H1 (cell line): ENCODE results near the gene ABHD6. TPM values are rescaled to one million over a fixed set of nuclear protein-coding genes. Genes with fewer than 3 reads are reported as not detected.

Experiments
- CTCF ChIA-PET: fragments of 300-600 bp; sonication (Branson Sonifier 250); formaldehyde crosslinking; loops from one replicate; lab custom pipeline; 2021; ENCODE audit not compliant: partially characterized antibody; lab: Charles Lee
- POLR2A ChIA-PET: fragments of 300-600 bp; sonication (Branson Sonifier 250); formaldehyde crosslinking; loops from one replicate; lab custom pipeline; 2021; ENCODE audit warnings: inconsistent platforms; ENCODE audit not compliant: partially characterized antibody; lab: Charles Lee
- DNase-seq, 2 experiments: peaks; one replicate each; pipeline versions ENCODE4 v3.0.0 to v3.0.0-alpha.2; 2010 to 2022; ENCODE audit warnings: low spot score in 2 of 2, low read depth in 1 of 2, mixed read lengths in 1 of 2
- FAIRE-seq: peaks from 2 replicates; lab custom pipeline; 2011; peaks lifted over from hg19 to GRCh38; lab: Jason Lieb, UNC
- H2AFZ ChIP-seq: 2 replicates; pipeline ENCODE4 v1.8.1; 2012; ENCODE audit warnings: low read length, inconsistent platforms
- H2AK5ac ChIP-seq: 2 replicates; pipeline ENCODE4 v1.6.1; 2013; ENCODE audit warnings: low read depth, low read length
- H2BK120ac ChIP-seq: replicated peaks from 2 replicates; pipeline ENCODE3; 2013; ENCODE audit warnings: low read depth, low read length, inconsistent platforms
- H2BK12ac ChIP-seq: 2 replicates; pipeline ENCODE4 v1.6.1; 2013; ENCODE audit warnings: low read depth, low read length
- H2BK15ac ChIP-seq: 2 replicates; pipeline ENCODE4 v1.6.1; 2013; ENCODE audit warnings: low read length
- H2BK20ac ChIP-seq: 2 replicates; pipeline ENCODE4 v1.6.1; 2013; ENCODE audit warnings: low read length
- H2BK5ac ChIP-seq: 2 replicates; pipeline ENCODE4 v1.6.1; 2013; ENCODE audit warnings: low read depth, low read length
- H3K14ac ChIP-seq: 2 replicates; pipeline ENCODE4 v1.6.1; 2013; ENCODE audit warnings: inconsistent platforms; ENCODE audit not compliant: insufficient read length
- H3K18ac ChIP-seq: 2 replicates; pipeline ENCODE4 v1.6.1; 2013; ENCODE audit warnings: low read length; ENCODE audit errors: extremely low read depth
- H3K23ac ChIP-seq: 2 replicates; pipeline ENCODE4 v1.6.1; 2013; ENCODE audit warnings: inconsistent platforms; ENCODE audit not compliant: insufficient read length
- H3K23me2 ChIP-seq: 2 replicates; pipeline ENCODE4 v1.6.1; 2013; ENCODE audit warnings: low read depth, low read length
- H3K27ac ChIP-seq: 2 replicates; pipeline ENCODE4 v1.6.1; 2011; ENCODE audit warnings: low read depth, low read length, inconsistent platforms
- H3K27me3 ChIP-seq, 4 experiments: replicated peaks in 1 of 4; 1 replicate in 1 of 4; 2 replicates in 3 of 4; pipeline versions ENCODE4 v1.6.1 to v1.8.1; 2011 to 2013; ENCODE audit warnings: low read length in 3 of 4, mild to moderate bottlenecking in 3 of 4, inconsistent platforms in 2 of 4, mixed read lengths in 2 of 4, moderate library complexity in 1 of 4; ENCODE audit not compliant: control insufficient read depth in 3 of 4, insufficient read depth in 3 of 4; ENCODE audit errors: extremely low read depth in 1 of 4
- H3K36me3 ChIP-seq, 4 experiments: 2 replicates each; pipeline versions ENCODE4 v1.6.1 to v1.8.1; 2011 to 2013; ENCODE audit warnings: mild to moderate bottlenecking in 4 of 4, low read length in 3 of 4, moderate library complexity in 2 of 4, control low read depth in 1 of 4, inconsistent platforms in 1 of 4; ENCODE audit not compliant: insufficient read depth in 4 of 4, control insufficient read depth in 2 of 4
- H3K4ac ChIP-seq: replicated peaks from 2 replicates; pipeline ENCODE3; 2013; ENCODE audit warnings: low read length, low read depth, mixed read lengths, inconsistent platforms; ENCODE audit not compliant: insufficient read length
- H3K4me1 ChIP-seq, 4 experiments: replicated peaks in 1 of 4; 1 replicate in 1 of 4; 2 replicates in 3 of 4; pipeline versions ENCODE4 v1.6.1 to v1.8.1; 2011 to 2013; ENCODE audit warnings: low read length in 3 of 4, inconsistent platforms in 2 of 4, mixed read lengths in 1 of 4; ENCODE audit not compliant: insufficient read depth in 4 of 4, control insufficient read depth in 3 of 4
- H3K4me2 ChIP-seq, 2 experiments: 2 replicates each; pipeline versions ENCODE4 v1.6.1 to v1.8.1; 2011 to 2013; ENCODE audit warnings: low read depth in 2 of 2, low read length in 2 of 2, control low read depth in 1 of 2, inconsistent platforms in 1 of 2, mild to moderate bottlenecking in 1 of 2; ENCODE audit not compliant: insufficient read depth in 1 of 2
- H3K4me3 ChIP-seq, 4 experiments: fragments of 200-600, 300-600 bp in 1 of 4; sonication (generic), shearing (Covaris generic), sonication (Bioruptor Twin) in 1 of 4; 2 replicates each; pipeline versions ENCODE4 v1.5.1 to v1.8.1; 2011 to 2016; ENCODE audit warnings: low read length in 4 of 4, low read depth in 3 of 4, control low read depth in 2 of 4, inconsistent platforms in 2 of 4, mild to moderate bottlenecking in 2 of 4, mixed read lengths in 1 of 4, moderate library complexity in 1 of 4; ENCODE audit not compliant: insufficient read depth in 2 of 4; ENCODE audit errors: extremely low read depth in 1 of 4
- H3K56ac ChIP-seq: replicated peaks from 2 replicates; pipeline ENCODE3; 2013; ENCODE audit warnings: low read depth, mild to moderate bottlenecking, mixed read lengths, low read length, inconsistent platforms; ENCODE audit not compliant: insufficient read length
- H3K79me1 ChIP-seq: 2 replicates; pipeline ENCODE4 v1.6.1; 2013; ENCODE audit warnings: low read depth, low read length, control low read depth
- H3K79me2 ChIP-seq, 2 experiments: 2 replicates each; pipeline versions ENCODE4 v1.6.1 to v1.8.1; 2012 to 2013; ENCODE audit warnings: low read length in 2 of 2, mild to moderate bottlenecking in 2 of 2, inconsistent platforms in 1 of 2; ENCODE audit not compliant: insufficient read depth in 2 of 2, control insufficient read depth in 1 of 2
- H3K9ac ChIP-seq, 4 experiments: replicated peaks in 1 of 4; 1 replicate in 1 of 4; 2 replicates in 3 of 4; pipeline versions ENCODE4 v1.6.1 to v1.8.1; 2011 to 2013; ENCODE audit warnings: low read depth in 3 of 4, low read length in 3 of 4, control low read depth in 2 of 4, mild to moderate bottlenecking in 2 of 4, moderate library complexity in 2 of 4, inconsistent platforms in 1 of 4; ENCODE audit errors: extremely low read depth in 1 of 4
- H3K9me3 ChIP-seq, 2 experiments: 2 replicates each; pipeline versions ENCODE4 v1.6.1 to v1.8.1; 2012 to 2013; ENCODE audit warnings: mild to moderate bottlenecking in 2 of 2, moderate library complexity in 2 of 2, control low read depth in 1 of 2, inconsistent platforms in 1 of 2, low read depth in 1 of 2, low read length in 1 of 2, mixed read lengths in 1 of 2; ENCODE audit not compliant: insufficient read depth in 2 of 2
- H4K20me1 ChIP-seq, 2 experiments: replicated peaks in 1 of 2; 2 replicates each; pipeline versions ENCODE3 to v1.8.1; 2011 to 2013; ENCODE audit warnings: inconsistent platforms in 2 of 2, low read length in 2 of 2, mild to moderate bottlenecking in 1 of 2; ENCODE audit not compliant: insufficient read depth in 2 of 2, control insufficient read depth in 1 of 2
- H4K5ac ChIP-seq: 2 replicates; pipeline ENCODE4 v1.6.1; 2013; ENCODE audit warnings: low read length, low read depth, mixed read lengths, inconsistent platforms; ENCODE audit not compliant: insufficient read length
- H4K8ac ChIP-seq: 2 replicates; pipeline ENCODE4 v1.8.0; 2013; ENCODE audit warnings: mild to moderate bottlenecking, moderate library complexity, low read length, inconsistent platforms; ENCODE audit not compliant: insufficient read depth; ENCODE audit errors: extremely low read depth
- H4K91ac ChIP-seq: replicated peaks from 2 replicates; pipeline ENCODE3; 2013; ENCODE audit warnings: low read length, mixed read lengths, inconsistent platforms; ENCODE audit not compliant: insufficient read length
- BACH1 ChIP-seq: IDR thresholded peaks from 2 replicates; pipeline ENCODE4 v1.6.1; 2012; ENCODE audit warnings: low read length, improper control_type of control experiment
- GABPA ChIP-seq: IDR thresholded peaks from 2 replicates; pipeline ENCODE4 v1.6.1; 2011; ENCODE audit warnings: mild to moderate bottlenecking, low read length, moderate library complexity, borderline replicate concordance; ENCODE audit not compliant: insufficient read depth
- KDM5A ChIP-seq: fragments of 200-600 bp; IDR thresholded peaks from 2 replicates; pipeline ENCODE4 v1.7.1; 2012; ENCODE audit warnings: mild to moderate bottlenecking, low read length, inconsistent platforms, mixed read lengths
- SP2 ChIP-seq: IDR thresholded peaks from 2 replicates; pipeline ENCODE4 v1.6.1; 2012; ENCODE audit warnings: mild to moderate bottlenecking, low read length, inconsistent platforms
- SRF ChIP-seq: IDR thresholded peaks from 2 replicates; pipeline ENCODE4 v1.6.1; 2011; ENCODE audit warnings: mild to moderate bottlenecking, low read depth, low read length, moderate library complexity
- TAF1 ChIP-seq: IDR thresholded peaks from 2 replicates; pipeline ENCODE4 v1.6.1; 2011; ENCODE audit warnings: mild to moderate bottlenecking, low read depth, low read length
- WGBS, 2 experiments: shearing (Covaris generic) in 1 of 2; methylation state at CpG; one replicate each; pipeline versions ENCODE4 v1.1.6 to v1.1.7; 2013 to 2015; ENCODE audit warnings: low lambda C conversion rate in 2 of 2, mixed read lengths in 2 of 2, inconsistent platforms in 1 of 2, low coverage in 1 of 2, missing lambda C conversion rate in 1 of 2; ENCODE audit not compliant: insufficient replicate concordance in 2 of 2, insufficient coverage in 1 of 2, insufficient read length in 1 of 2; ENCODE audit errors: extremely low coverage in 1 of 2, missing lambda C conversion rate in 1 of 2; 5-methylcytosine and 5-hydroxymethylcytosine counted together
- polyA plus RNA-seq, 7 experiments: library from polyadenylated mRNA; depleted of rRNA in 3 of 7; stranded (reverse) in 5 of 7; unstranded in 2 of 7; fragments of >200 nt in 5 of 7; fragments of 200-250 nt in 2 of 7; gene quantifications; 1 replicate in 5 of 7; 2 replicates in 1 of 7; 4 replicates in 1 of 7; pipeline versions ENCODE4 v1.2.1 to v1.2.3, GENCODE V29; 2011 to 2013; ENCODE audit warnings: missing spikeins in 2 of 7, mixed read lengths in 2 of 7
- total RNA-seq: library from RNA; stranded (reverse); fragmentation: NEBNext Ultra II Directional; extraction: Animal tissue kit (Norgen Biotek cat#: 25700); gene quantifications from 2 replicates; pipeline ENCODE4 v1.2.1, GENCODE V29; 2021

ABHD6 gene
- total and polyA plus RNA-seq, 2 of the 8 experiments (the other 6 are each of a cell fraction or from before 2014, with no cell fraction given): 5.9 to 6.6 TPM

DNA sequence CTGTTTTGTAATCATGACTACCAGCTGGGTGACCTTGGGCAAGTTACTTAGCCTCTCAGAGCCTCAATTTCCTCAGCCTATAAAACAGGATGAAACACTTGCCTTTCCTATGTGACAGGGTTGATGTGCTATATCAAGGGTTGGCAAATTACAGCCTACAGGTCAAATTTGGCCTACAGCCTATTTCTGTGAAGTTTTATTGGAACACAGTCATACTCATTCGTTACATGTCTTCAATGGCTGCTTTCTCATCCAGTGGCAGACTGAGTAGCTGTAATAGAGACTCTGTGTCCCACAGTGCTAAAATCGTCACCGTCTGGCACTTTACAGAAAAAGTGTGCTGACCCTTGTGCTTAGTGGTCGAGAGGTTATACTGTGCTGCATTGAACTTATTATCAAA is 16.6 kb downstream of the ABHD6 start:
- Histone ChIP-seq H3K14ac (no peak overlapping the region), H4K20me1 (no peaks in the 10 kb centered on the region), H3K79me2 (no peaks in the 10 kb centered on the region), H3K36me3 (no peaks in the 10 kb centered on the region), H4K91ac (no peak overlapping the region), H2BK5ac (no peak overlapping the region), H3K9me3 (no peaks in the 10 kb centered on the region), H4K5ac (no peak overlapping the region), H4K8ac (no peak overlapping the region), H2AK5ac (no peak overlapping the region), H3K23ac (no peak overlapping the region), H3K27ac (no peak overlapping the region), H2BK20ac (no peak overlapping the region), H2BK15ac (no peak overlapping the region), H3K79me1 (no peaks in the 10 kb centered on the region; the same call in 1 of the 2 replicates), H3K18ac (no peak overlapping the region), H3K9ac (no peak overlapping the region), H3K56ac (no peak overlapping the region), H3K4ac (no peak overlapping the region), H3K4me3 (no peak overlapping the region), H3K27me3 (no peaks in the 10 kb centered on the region; a peak in 1 of 7 replicates), H3K23me2 (peaks cover 2% of the 10 kb centered on the region; the same call in 1 of the 2 replicates), H2BK120ac (no peak overlapping the region), H2BK12ac (no peak overlapping the region), H2AFZ (no peak overlapping the region), H3K4me1 (no peaks in the 10 kb centered on the region; a peak in 2 of 7 replicates), H3K4me2 (no peak overlapping the region)
- 81% methylated on average over 4 of the region's 4 CpGs; no CpG with 5 or more reads in 1 of the 2 experiments for WGBS, 2 experiments
- POLR2A ChIA-PET: no interaction called here
- TF ChIP-seq SRF (no peak), SP2 (no peak), TAF1 (no peak), BACH1 (no peak), KDM5A (no peak), GABPA (no peak)
- CTCF ChIA-PET: interaction anchor here (0.8 to 2.4 kb wide), 2 partner anchors 37 to 66 kb away, joined by 3 to 10 read pairs; no protein-coding TSS in a partner anchor
- FAIRE-seq (no peak), DNase-seq (no peak)
